WTC11 (cell line): ENCODE data around the gene SNRPB2.

Source experiments
- CREM ChIP-seq: sonication (generic); formaldehyde crosslinking; IDR thresholded peaks from 2 replicates; pipeline ENCODE4 v1.8.1; 2022; ENCODE audit warnings: mild to moderate bottlenecking, missing genetic modification reagents, moderate library complexity
- ESRRA ChIP-seq: sonication (generic); formaldehyde crosslinking; IDR thresholded peaks from 2 replicates; pipeline ENCODE4 v1.8.1; 2022; ENCODE audit warnings: mild to moderate bottlenecking, missing genetic modification reagents, borderline replicate concordance
- FOXP4 ChIP-seq: sonication (generic); formaldehyde crosslinking; IDR thresholded peaks from 2 replicates; pipeline ENCODE4 v1.8.0; 2022; ENCODE audit warnings: mild to moderate bottlenecking, missing genetic modification reagents
- GABPB1 ChIP-seq: sonication (generic); formaldehyde crosslinking; IDR thresholded peaks from 2 replicates; pipeline ENCODE4 v1.8.1; 2023; ENCODE audit warnings: mild to moderate bottlenecking, missing genetic modification reagents
- HMGXB4 ChIP-seq: sonication (generic); formaldehyde crosslinking; IDR thresholded peaks from 2 replicates; pipeline ENCODE4 v1.8.1; 2023; ENCODE audit warnings: mild to moderate bottlenecking, moderate library complexity, missing genetic modification reagents
- NFYB ChIP-seq: sonication (generic); formaldehyde crosslinking; conservative IDR thresholded peaks from 2 replicates; pipeline ENCODE4 v1.8.0; 2022; ENCODE audit warnings: low read depth, missing genetic modification reagents
- OVOL2 ChIP-seq: fragments of 250-450 bp; sonication (Bioruptor Pico); IDR thresholded peaks from 2 replicates; pipeline ENCODE4 v1.9.0; 2021; ENCODE audit warnings: mild to moderate bottlenecking, borderline replicate concordance
- TF ChIP-seq, protein P1 (sequence below): fragments of 200-600 bp; IDR thresholded peaks from 2 replicates; pipeline ENCODE4 v1.8.0; 2022; ENCODE audit warnings: antibody characterized with exemption
- TF ChIP-seq, protein P2 (sequence below): sonication (generic); formaldehyde crosslinking; conservative IDR thresholded peaks from 2 replicates; pipeline ENCODE4 v1.8.1; 2022; ENCODE audit warnings: mild to moderate bottlenecking, missing genetic modification reagents

- TF ChIP-seq OVOL2 (CRISPR knock-in tag) (no peak), CREM (CRISPR knock-in tag) (no peak), GABPB1 (no peak), ESRRA (CRISPR knock-in tag) (no peak), FOXP4 (CRISPR knock-in tag) (no peak), HMGXB4 (no peak), NFYB (CRISPR knock-in tag) (no peak)
- TF ChIP-seq, protein P1, sequence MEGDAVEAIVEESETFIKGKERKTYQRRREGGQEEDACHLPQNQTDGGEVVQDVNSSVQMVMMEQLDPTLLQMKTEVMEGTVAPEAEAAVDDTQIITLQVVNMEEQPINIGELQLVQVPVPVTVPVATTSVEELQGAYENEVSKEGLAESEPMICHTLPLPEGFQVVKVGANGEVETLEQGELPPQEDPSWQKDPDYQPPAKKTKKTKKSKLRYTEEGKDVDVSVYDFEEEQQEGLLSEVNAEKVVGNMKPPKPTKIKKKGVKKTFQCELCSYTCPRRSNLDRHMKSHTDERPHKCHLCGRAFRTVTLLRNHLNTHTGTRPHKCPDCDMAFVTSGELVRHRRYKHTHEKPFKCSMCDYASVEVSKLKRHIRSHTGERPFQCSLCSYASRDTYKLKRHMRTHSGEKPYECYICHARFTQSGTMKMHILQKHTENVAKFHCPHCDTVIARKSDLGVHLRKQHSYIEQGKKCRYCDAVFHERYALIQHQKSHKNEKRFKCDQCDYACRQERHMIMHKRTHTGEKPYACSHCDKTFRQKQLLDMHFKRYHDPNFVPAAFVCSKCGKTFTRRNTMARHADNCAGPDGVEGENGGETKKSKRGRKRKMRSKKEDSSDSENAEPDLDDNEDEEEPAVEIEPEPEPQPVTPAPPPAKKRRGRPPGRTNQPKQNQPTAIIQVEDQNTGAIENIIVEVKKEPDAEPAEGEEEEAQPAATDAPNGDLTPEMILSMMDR, result no peak
- TF ChIP-seq, protein P2, sequence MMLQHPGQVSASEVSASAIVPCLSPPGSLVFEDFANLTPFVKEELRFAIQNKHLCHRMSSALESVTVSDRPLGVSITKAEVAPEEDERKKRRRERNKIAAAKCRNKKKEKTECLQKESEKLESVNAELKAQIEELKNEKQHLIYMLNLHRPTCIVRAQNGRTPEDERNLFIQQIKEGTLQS, result no peak
Measured at GRCh38 chr20:16744178-16744807, 14.5 kb downstream of the SNRPB2 start.
